SW 1271 (cell line): ENCODE data around the gene DDTL.
"Not testable (repeated sequence)": the region's sequence is repeated elsewhere in the genome, so short reads cannot be mapped to it uniquely, and the experiment has no call there.

Source experiments
- DNase-seq, 2 experiments: peaks; one replicate each; lab custom pipeline; 2025; lab: John Stamatoyannopoulos, UW

The DDTL gene

DNA sequence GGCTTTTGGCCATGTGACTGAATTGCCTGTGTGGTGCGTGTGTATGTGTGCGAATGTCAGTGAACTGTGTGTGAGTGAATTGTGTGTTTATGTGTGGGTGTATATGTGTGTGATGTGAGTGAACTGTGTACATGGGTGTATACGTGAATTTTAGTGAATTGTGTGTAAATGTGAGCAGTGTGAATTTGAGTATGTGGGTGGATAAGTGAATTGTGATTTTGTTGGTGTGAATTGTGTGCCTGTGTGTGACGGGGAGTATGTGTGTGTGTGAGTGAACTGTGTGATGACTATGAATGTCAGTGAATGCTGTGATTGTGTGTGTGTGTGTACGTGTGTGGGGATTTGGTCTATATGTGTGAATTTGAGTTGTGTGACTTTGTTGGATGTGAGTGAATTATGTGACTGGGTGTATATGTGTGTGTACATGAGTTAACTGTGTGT is 3.5 kb downstream of the DDTL start:
- no peak for DNase-seq

DNA sequence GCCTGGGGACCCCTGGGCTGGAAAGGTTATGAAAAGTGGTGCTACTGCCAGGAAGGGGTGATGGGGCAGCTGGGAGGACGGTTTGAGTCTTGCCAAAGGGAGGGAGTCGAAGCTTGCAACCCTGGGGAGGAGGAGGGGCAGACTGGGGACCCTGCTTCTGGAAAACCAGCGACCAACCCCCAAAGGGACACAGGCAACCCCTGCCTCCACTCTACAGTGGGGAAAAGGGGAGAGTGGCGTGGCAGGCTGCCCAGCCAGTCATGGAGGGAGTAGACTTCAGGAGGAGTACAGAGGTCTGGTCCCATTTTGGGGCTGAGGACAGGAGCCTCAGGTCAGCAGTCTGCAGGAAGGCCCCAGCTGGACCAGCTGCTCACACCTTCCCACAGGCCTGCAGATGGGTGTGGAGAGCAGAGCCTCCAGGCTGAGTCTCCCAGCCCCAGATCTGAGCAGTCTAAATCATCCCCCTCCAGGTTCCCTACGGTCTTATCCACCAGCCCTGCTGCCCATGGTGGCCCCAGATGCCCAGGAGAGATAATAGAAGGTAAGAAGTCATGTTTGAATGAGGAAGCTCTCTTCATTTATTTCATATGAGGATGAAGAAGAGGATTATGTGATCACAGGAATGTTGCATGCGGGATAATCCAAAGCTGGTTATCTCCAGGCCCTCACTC is 4.3 kb downstream of the DDTL start:
- no peak for DNase-seq

DNA sequence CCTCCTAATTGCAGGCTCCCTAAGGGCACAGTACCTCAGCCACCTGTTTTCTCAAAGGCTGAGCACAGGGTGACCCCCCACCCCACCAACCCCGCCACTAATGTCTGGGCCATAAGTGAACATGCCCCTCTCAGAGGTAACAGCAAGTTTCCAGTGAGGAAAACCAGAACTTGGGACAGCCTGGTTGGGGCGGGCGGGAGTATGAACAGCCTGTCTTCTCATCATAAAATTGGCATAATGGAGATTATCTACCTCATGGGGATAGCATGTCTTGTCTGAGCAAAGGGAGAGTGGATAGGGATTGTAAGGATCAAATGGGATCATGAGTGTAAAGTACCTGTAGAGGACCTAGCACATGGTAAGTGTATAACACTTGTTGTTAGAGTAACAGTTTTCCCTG is 5.2 kb downstream of the DDTL start:
- DNase-seq, result not testable (repeated sequence)

DNA sequence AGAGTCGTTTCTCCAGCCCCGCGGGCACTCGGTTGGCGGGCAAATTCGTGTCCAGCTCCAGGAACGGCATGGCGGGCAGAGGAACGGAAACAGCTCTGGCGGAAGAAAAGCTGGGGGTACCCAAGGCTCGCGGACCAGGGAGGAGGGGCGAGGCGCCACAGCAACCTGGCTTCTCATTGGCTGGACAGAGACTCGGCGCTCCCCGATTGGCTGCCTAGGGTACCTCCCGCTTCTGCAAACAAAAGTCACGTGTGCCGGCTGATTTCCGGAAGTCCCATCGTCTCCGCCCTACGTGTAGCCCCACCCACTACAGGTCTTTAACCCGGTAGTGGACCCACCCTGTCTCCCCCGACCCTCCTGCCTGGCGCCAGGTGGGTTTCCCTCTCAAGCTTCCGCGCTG is 7.7 kb downstream of the DDTL start, which contains the start of gene DDT:
Gene DDT, minus strand, starts transcription at position 97 of the 400 bp plus-strand sequence. Its CDS starts 27 bp downstream, at position 70.
- not testable (repeated sequence) for DNase-seq

DNA sequence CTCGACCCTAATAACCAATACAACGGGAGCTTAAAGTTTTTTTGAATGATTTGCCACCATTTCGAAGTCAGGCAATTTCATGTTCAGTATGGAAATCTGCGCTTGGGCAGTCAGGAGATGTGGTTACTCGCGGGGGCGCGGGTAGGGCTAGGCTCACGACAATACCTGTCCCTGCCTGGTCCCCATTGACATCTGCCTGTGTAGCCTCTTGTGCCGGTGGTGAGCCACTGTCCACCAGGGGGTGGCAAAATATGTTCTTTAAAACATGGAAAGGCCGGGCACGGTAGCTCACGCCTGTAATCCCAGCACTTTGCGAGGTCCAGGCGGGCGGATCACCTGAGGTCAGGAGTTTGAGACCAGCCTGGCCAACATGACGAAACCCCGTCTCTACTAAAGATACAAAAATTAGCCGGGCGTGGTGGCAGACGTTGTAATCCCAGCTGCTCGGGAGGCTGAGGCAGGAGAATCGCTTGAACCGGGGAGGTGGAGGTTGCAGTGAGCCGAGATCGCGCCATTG is 8.2 kb downstream of the DDTL start:
- DNase-seq, result not testable (repeated sequence)

DNA sequence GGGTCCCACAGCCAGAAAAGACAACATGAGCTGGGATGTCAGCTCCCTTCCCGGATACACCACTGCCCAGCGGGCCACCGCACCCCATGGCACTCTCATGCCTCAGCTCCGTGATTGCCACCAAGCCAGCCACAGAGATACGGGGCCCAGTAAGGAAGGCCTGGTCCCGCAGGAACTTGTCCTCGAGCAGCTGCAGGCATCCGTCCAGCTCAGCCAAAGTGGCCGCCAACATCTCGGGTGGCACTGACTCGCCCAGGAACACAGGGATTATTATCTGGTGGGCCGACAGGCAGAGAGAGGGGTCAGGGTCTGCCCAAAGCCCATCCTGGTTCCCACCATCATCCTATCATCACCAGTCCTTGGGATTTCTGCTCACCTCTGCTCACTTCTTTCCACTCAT is 10.6 kb downstream of the DDTL start:
- not testable (repeated sequence) for DNase-seq

DNA sequence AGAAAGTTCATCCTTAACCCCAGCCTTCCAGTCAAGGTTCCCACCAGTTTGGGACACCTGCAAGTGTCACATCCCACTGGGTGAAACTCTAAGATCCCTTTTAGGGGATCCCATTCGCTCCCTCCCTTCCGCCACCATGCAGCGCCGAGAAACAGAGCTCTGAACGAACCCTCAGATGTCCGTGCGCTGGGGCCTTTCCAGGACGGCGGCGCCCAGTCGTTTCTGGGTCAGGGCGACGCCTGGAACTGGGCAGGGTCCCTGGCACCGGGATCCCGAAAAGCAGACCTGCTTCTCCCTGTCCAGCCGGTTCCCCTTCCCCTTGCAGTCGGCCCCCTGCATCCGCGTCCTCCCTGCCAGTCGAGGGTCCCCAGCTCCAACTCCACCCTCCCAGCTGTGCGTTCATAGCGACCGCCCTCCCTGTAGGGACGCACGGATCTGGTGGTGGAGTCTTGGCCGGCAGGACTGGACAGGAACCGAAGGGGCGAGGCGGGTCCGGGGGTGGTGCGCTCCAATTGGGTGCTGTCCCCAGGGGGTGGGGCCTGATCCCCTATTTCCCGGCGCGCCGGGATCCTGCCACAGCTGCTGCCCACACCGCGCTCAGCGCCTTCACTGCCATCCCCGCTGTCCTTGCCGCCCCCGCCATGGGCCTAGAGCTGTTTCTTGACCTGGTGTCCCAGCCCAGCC is 13.0 kb downstream of the DDTL start, which contains the start of gene GSTT2:
Gene GSTT2, plus strand, starts transcription at position 578 of the 684 bp plus-strand sequence.
- not testable (repeated sequence) for DNase-seq

DNA sequence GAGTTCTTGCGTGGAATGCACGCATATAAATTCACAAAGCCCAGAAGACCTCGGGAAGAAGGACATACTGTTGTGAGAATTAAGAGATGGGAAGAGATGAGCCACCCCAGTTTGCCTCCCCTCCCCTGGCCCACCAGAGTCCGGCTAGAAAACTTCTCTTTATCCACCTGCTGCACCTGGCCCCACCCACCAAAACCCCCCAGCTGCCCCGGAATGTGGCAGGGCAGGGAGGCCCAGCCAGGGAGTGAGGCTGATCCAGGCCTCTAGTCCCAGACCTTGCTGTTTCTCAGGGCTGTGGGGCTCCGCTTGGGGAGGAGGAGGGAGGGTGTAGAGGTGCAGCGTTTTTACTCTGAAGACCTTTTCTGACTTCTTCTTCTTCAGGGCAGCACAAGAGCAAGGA is 13.9 kb downstream of the DDTL start:
- DNase-seq, result not testable (repeated sequence)

DNA sequence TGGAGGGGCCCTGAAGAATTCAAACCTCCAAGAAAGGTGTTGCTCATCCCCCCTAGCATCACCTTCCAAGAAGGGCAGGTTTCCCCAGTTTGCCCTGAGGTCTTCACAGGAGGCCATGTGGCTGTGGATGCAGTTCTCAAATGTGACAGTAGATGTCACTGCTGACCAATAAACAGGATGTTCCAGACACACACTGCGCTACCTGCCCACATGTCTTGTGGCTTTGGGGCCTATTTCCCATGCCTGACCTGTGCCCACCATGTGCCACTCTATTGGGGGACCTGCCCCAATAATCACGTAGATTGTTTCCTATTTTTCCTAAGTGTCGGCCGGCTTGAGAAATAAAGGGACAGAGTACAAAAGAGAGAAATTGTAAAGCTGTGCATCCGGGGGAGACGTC is 17.7 kb downstream of the DDTL start:
- DNase-seq, result peak in 1 of 2 experiments; percentile 2

DNA sequence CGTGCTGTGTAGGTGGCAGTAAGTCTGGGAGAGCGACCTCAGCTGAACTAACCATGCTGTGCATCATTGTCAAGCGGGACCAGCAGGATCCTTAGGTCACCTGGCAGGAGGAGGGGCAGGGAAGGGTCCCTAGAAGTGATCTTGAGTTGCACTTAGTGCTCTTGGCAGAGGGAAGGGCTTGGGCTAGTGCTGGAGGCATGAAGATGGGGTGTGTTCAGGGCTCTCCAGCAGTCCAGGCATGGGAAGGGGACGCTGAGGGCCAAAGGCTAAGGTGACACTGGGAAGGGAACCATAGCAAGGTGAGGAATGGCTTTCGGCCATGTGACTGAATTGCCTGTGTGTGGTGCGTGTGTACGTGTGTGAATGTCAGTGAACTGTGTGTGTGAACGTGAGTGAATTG is 19.4 kb downstream of the DDTL start:
- not testable (repeated sequence) for DNase-seq

DNA sequence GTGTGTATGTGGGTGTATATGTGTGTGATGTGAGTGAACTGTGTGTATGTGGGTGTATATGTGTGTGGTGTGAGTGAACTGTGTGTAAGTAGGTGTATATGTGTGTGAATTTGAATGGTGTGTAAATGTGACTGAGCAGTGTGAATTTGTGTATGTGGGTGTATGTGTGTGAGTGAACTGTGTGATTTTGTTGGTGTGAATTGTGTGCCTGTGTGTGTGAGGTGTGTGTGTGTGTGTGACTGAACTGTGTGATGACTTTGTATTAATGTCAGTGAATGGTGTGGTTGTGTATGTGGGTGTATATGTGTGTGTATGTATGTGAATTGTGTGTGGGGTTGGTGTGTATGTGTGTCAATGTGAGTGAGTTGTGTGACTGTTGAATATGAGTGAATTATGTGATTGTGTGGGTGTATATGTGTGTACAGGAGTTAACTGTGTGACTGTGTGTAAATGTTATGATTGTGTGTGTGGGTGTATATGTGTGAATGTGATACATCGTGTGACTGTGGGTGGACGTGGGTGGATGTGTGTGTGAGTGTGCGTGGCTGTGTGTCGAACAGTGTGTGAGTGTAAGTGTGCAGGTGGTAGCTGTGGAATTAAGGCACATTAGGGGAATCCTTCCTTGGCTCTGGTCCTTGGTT is 20.0 kb downstream of the DDTL start:
- not testable (repeated sequence) for DNase-seq

DNA sequence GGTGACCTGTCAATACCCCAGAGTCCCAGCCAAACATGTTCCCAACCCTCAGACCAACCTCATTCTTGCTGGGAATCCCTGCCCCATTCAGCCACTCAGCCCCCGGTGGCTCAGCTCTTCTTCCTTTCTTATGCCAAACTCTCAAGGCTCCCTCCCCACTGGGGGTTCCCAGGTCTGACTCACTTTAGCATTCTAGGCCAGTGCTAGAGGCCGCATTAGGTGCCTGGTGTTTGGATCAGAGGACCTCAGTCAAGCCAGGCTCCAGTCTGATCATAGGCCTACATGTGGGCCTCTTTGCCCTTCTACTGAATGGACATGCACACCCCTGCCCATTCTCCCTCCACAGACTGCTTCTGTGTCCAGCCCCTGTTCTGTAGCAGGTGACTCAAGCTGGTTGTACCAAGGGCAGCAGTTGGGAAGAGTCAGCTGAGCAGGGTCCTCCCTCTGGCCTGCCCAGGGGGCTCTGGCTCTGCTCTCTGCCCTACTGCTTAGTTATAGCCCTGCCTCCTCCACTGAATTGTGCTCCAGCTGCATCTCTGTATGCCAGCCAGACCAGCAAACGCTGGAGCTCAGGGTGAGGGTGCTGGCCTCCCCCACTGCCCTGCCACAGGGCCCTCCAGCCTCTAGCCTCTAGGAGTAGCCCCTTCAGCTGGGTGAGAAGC is 23.0 kb downstream of the DDTL start:
- DNase-seq, result not testable (repeated sequence)

DNA sequence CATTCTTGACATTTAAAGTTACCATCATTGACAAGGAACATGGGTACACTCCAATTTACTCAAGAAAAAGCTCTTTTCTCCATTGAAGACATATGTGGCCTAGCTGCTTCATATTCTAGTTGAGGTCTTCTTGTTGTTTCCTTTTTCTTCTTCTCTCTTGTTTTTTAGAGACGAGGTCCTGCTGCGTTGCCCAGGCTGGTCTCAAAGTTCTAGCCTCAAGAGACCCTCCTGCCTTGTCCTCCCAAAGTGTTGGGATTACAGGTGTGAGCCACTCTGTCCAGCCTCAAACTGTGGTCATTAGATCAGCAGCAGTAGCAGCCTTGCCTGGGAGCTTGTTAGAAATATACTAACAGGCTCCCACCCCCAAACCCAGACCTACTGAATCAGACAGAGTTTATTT is 26.4 kb downstream of the DDTL start:
- not testable (repeated sequence) for DNase-seq

DNA sequence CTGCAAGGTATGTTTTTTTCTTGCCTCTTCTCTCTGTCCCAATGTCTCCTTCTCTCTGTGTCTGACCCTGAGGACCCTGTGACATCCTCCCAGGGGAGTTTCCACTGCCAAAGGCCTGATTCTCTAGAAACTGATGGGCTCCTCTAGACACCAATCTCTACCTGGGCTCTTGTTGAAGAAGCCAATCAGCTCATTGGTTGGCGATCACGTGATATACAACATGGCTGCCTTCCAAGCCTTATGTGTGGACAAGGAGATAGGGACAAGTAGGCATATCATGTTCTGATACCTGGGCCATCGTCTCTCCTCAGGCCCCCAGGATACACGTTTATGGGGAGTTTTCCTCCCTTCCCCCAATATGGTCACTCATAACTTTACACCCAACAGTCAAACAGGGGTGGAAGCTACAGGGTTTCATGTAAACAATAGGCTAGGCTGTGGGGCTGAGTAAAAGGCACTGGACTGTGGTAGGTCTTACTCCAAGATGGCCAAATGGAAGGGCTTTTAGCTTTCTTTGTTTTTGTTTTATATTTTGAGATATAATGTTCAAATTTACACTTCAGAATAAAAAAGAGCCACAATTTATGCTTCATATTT is 27.0 kb downstream of the DDTL start:
- not testable (repeated sequence) for DNase-seq

DNA sequence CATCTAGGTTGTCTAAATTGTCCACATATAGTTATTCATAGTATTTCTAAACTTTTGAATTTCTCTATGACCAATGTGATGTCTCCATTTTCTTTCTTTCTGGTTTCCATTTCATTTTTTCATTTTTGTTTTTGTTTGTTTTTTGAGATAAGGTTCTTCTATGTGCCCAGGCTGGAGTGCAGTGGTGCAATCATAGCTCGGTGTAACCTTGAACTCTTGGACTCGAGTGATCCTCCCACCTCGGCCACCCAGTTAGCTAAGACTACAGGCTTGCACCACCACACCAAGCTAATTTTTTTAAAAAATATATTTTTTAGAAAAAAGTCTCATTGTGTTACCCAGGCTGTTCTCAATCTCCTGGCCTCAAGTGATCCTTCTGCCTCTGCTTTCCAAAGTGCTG is 30.4 kb downstream of the DDTL start:
- DNase-seq, result no peak

DNA sequence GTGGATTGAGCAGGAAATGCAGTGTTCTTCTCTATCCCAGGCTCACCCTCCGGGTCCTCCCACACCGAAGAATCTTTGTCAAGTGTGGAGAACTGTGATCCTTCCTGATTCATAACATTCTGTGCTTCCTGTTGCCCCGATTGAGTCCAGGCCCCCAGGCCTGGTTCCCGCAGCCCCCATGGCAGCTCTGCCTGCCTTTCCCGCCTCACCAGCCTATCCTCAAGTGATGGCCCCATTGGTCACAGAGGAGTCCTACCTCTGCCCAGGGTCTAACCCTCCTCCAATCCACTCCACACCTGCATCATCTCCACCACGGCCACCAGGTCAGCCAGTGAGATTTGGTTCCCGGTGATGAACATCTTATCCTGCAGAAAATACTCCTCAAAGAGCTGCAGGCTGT is 33.1 kb downstream of the DDTL start:
- DNase-seq, result not testable (repeated sequence)

DNA sequence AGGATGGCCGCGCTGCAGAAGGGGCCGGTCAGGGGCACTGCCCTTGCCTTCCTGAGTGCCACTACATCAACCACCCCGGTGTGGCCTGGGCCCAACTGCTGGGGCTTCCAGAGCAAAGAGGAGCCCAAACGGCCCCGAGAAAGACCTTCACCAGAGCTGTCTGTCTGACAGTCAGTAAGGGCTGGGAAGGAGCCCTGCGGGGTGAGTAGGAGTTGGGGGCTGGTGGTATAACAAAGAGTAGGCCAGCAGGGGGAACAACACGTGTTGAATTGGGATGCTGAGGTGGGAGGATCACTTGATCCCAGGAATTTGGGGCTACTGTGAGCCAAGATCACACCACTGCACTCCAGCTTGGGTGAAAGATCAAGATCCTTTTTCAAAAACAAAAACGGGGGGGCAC is 34.6 kb downstream of the DDTL start:
- no peak for DNase-seq

DNA sequence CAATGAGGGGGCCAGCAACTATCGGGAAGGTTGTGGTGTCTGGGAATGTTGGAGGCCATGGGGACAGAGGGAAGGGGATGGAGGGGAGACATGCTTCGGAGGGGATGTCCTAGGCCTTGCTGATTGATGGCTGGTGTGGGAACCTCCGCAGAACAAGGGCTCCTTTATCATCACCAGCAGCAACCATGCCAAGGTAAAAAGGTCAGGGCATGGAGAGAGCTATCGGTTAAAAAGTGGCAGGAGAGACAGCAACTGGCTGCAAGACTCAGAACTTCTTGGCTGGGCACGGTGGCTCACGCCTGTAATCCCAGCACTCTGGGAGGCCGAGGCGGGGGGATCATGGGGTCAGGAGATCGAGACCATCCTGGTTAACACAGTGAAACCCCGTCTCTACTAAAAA is 35.6 kb downstream of the DDTL start:
- no peak for DNase-seq

DNA sequence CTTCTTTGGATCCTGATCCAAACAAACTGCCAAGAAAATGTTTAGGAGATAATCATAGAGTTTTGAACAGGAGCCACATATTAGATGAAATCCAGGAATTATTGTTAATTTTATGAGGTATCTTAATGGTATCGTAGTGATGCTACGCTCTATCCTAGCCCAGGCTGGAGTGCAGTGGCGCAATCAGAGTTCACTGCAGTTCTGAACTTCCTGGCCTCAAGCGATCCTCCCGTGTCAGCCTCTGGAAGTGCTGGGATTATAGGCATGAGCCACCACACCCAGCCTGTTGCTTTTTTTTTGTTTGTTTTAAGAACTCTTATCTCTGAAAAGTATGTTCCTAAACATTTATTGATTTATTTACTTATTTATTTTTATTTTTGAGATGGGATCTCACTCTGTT is 36.2 kb downstream of the DDTL start:
- no peak for DNase-seq

DNA sequence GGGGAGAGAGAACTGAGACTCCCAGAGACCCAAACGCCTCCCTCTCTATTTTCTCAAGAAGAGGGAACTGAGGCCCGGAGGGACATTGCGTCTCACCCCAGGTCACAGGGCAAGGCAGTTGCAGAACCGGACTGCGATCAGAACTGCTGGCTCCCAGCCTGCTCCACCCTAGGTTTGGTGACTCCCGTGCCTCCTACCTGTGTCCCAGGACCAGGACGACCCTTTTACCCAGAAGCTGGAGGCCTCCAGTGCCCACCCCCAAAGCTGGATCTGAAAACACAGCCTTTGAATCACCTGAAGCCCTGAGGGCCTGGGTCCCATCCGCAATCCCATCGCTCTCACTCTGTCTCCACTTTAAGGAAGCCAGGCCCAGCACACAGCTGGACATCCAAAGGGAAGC is 37.2 kb downstream of the DDTL start:
- DNase-seq, result no peak

DNA sequence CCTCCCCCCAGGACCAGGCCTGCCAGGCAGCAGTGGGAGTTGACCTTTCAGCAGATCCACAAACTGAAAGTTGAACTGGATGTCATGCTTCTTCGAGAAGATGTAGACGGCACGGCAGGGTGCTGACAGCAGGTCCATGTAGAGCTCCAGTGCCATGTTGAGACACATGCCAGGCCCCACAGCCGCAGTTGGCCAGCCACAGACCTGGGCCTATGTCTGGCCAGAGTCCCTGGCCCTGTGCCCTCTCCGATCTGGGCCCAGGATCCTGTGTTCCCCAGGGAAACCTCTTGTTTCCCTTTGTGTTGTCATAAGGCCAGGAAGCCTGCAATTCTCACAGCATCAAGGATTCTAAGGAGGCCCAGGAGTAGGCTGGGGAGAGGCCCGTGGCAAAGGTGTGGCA is 38.5 kb downstream of the DDTL start, which contains the start of gene GSTT4:
Gene GSTT4, minus strand, starts transcription at position 253 of the 400 bp plus-strand sequence. Its CDS starts 97 bp downstream, at position 156.
- DNase-seq, result no peak
